WTC11 (cell line): Measurements from ENCODE around the gene NCAM2. TPM values are rescaled to one million over a fixed set of nuclear protein-coding genes. Genes with fewer than 3 reads are reported as not detected.

Experiments
- ATAC-seq: fragments of 200-7000 bp; cut with Tn5 transposase; 2 replicates; pipeline ENCODE4 v1.10.0; 2021; ENCODE audit warnings: mild to moderate bottlenecking, moderate library complexity
- CTCF ChIA-PET: fragments of 300-600 bp; sonication (Branson Sonifier 250); formaldehyde crosslinking; loops from one replicate; lab custom pipeline; 2021; ENCODE audit warnings: antibody characterized with exemption; lab: Charles Lee
- POLR2A ChIA-PET: fragments of 350-600 bp; sonication (Branson Sonifier 250); formaldehyde crosslinking; loops from one replicate; lab custom pipeline; 2021; ENCODE audit warnings: antibody characterized with exemption; lab: Charles Lee
- DNase-seq: peaks from one replicate; pipeline ENCODE4 v3.0.0; 2021; ENCODE audit warnings: low spot score
- H3K27ac Mint-ChIP-seq: 2 replicates; pipeline ENCODE4 v1.8.0; 2021; ENCODE audit warnings: mixed read lengths
- H3K27me3 Mint-ChIP-seq: 2 replicates; pipeline ENCODE4 v1.8.0; 2021; ENCODE audit warnings: low read depth, mild to moderate bottlenecking, moderate library complexity, mixed read lengths
- H3K36me3 Mint-ChIP-seq: 2 replicates; pipeline ENCODE4 v1.8.0; 2021; ENCODE audit warnings: mixed read lengths
- H3K4me1 Mint-ChIP-seq: 2 replicates; pipeline ENCODE4 v1.8.0; 2022; ENCODE audit warnings: mixed read lengths
- H3K4me3 Mint-ChIP-seq: 2 replicates; pipeline ENCODE4 v1.8.0; 2021; ENCODE audit warnings: mild to moderate bottlenecking, moderate library complexity, mixed read lengths
- H3K9me3 Mint-ChIP-seq: 2 replicates; pipeline ENCODE4 v1.8.0; 2021; ENCODE audit warnings: mixed read lengths
- ATF1 ChIP-seq: sonication (generic); formaldehyde crosslinking; IDR thresholded peaks from 2 replicates; pipeline ENCODE4 v1.8.1; 2023; ENCODE audit warnings: mild to moderate bottlenecking, moderate library complexity, missing genetic modification reagents
- ELF4 ChIP-seq: sonication (generic); formaldehyde crosslinking; IDR thresholded peaks from 2 replicates; pipeline ENCODE4 v1.8.1; 2022; ENCODE audit warnings: low read depth, mild to moderate bottlenecking, moderate library complexity, missing genetic modification reagents
- ESRRA ChIP-seq: sonication (generic); formaldehyde crosslinking; IDR thresholded peaks from 2 replicates; pipeline ENCODE4 v1.8.1; 2022; ENCODE audit warnings: mild to moderate bottlenecking, missing genetic modification reagents, borderline replicate concordance
- GABPB1 ChIP-seq: sonication (generic); formaldehyde crosslinking; IDR thresholded peaks from 2 replicates; pipeline ENCODE4 v1.8.1; 2023; ENCODE audit warnings: mild to moderate bottlenecking, missing genetic modification reagents
- KAT7 ChIP-seq: sonication (generic); formaldehyde crosslinking; IDR thresholded peaks from 2 replicates; pipeline ENCODE4 v1.8.1; 2023; ENCODE audit warnings: missing genetic modification reagents, mild to moderate bottlenecking, borderline replicate concordance
- MXD4 ChIP-seq: fragments of 250-450 bp; sonication (Bioruptor Pico); IDR thresholded peaks from 2 replicates; pipeline ENCODE4 v1.8.0; 2021; ENCODE audit warnings: mild to moderate bottlenecking, moderate library complexity, borderline replicate concordance
- PRRX2 ChIP-seq: fragments of 250-450 bp; sonication (Bioruptor Pico); IDR thresholded peaks from 2 replicates; pipeline ENCODE4 v1.8.0; 2021; ENCODE audit warnings: mild to moderate bottlenecking
- TP53 ChIP-seq: sonication (generic); formaldehyde crosslinking; IDR thresholded peaks from 2 replicates; pipeline ENCODE4 v1.8.1; 2023; ENCODE audit warnings: mild to moderate bottlenecking, missing genetic modification reagents
- ZBTB21 ChIP-seq: sonication (generic); formaldehyde crosslinking; IDR thresholded peaks from 2 replicates; pipeline ENCODE4 v1.8.1; 2023; ENCODE audit warnings: mild to moderate bottlenecking, missing genetic modification reagents, borderline replicate concordance
- ZNF263 ChIP-seq: sonication (generic); formaldehyde crosslinking; IDR thresholded peaks from 2 replicates; pipeline ENCODE4 v1.8.1; 2022; ENCODE audit warnings: low read depth, mild to moderate bottlenecking, moderate library complexity, missing genetic modification reagents
- ZNF423 ChIP-seq: fragments of 250-450 bp; sonication (Bioruptor Pico); IDR thresholded peaks from 2 replicates; pipeline ENCODE4 v2.1.2; 2022; ENCODE audit warnings: mild to moderate bottlenecking, moderate library complexity
- total RNA-seq: library from RNA; stranded (reverse); gene quantifications from 3 replicates; pipeline ENCODE4 v1.2.3, GENCODE V29; 2021
- TF ChIP-seq, protein P1 (sequence below): sonication (generic); formaldehyde crosslinking; IDR thresholded peaks from 2 replicates; pipeline ENCODE4 v1.8.0; 2022; ENCODE audit warnings: mild to moderate bottlenecking, missing genetic modification reagents
- TF ChIP-seq, protein P2 (sequence below): fragments of 200-600 bp; IDR thresholded peaks from 2 replicates; pipeline ENCODE4 v1.8.0; 2022; ENCODE audit warnings: antibody characterized with exemption
- TF ChIP-seq, protein P3 (sequence below): fragments of 250-450 bp; sonication (Bioruptor Pico); IDR thresholded peaks from 2 replicates; pipeline ENCODE4 v1.9.0; 2021; ENCODE audit warnings: mild to moderate bottlenecking, borderline replicate concordance
- TF ChIP-seq, protein P4 (sequence below): sonication (generic); formaldehyde crosslinking; IDR thresholded peaks from 2 replicates; pipeline ENCODE4 v1.8.1; 2023; ENCODE audit warnings: mild to moderate bottlenecking, missing genetic modification reagents, moderate library complexity

The NCAM2 gene
- total RNA-seq, 1 experiment from 2014 or later, result 1.6 TPM

DNA sequence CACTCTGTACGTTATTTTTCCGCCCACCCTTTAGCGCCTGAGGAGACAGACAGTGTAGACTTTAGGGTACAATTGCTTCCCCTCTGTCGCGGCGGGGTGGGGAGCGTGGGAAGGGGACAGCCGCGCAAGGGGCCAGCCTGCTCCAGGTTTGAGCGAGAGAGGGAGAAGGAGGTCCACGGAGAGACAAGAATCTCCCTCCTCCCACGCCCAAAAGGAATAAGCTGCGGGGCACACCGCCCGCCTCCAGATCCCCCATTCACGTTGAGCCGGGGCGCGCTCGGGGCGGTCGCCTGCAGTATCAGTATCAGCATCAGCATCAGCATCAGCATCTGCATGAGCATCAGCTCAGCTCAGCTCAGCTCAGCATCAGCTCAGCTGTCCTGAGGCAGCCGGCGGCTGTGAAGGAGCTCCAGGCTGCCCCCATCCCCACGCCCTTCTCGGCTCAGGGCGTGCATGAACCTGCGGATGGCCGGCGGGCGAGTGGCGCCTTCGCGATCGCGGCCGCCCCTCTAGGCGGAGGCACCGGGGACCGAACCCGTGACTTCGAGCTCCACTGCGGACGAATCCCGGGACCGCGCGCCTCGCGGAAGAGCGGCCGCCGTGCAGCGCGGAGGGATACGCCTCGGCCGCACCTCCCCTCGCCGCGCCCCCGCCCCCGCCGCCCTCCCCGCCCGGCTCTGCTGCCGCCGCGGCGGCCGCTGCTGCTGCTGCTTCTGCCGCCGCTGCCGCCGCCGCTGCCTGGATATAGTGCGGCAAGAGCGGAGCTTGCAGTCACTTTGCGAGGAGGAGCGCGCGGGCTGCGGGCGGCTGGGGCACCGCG, at the start of gene NCAM2 (continued):
- TF ChIP-seq ELF4 (CRISPR knock-in tag) (no peak), ZNF263 (CRISPR knock-in tag) (no peak)
- TF ChIP-seq, protein P1, sequence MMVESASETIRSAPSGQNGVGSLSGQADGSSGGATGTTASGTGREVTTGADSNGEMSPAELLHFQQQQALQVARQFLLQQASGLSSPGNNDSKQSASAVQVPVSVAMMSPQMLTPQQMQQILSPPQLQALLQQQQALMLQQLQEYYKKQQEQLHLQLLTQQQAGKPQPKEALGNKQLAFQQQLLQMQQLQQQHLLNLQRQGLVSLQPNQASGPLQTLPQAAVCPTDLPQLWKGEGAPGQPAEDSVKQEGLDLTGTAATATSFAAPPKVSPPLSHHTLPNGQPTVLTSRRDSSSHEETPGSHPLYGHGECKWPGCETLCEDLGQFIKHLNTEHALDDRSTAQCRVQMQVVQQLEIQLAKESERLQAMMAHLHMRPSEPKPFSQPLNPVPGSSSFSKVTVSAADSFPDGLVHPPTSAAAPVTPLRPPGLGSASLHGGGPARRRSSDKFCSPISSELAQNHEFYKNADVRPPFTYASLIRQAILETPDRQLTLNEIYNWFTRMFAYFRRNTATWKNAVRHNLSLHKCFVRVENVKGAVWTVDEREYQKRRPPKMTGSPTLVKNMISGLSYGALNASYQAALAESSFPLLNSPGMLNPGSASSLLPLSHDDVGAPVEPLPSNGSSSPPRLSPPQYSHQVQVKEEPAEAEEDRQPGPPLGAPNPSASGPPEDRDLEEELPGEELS (CRISPR knock-in tag), result peak; percentile 8; the same call in 1 of the 2 replicates

DNA sequence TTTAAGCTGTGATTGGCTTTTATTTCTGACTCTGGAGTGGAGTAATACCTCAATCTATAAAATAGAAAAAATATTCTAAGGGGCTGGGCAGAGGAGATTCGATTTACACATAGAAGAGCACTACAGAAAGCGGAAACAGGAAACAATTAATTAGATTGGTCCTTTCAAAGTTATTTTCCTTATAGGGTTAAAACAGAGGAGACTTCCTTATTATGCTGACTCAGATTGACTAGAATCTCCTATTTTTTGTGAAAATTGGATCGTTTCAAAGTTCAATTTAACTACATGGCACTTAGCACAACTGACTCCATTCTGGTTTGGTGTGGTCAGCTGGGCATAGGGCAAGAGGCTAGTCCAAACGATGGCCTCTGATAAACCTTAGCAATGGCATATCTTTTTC, 48.3 kb upstream of the NCAM2 start:
- no peaks in the 10 kb centered on the region for H3K27me3 Mint-ChIP-seq
- TF ChIP-seq GABPB1, result no peak
- no peak for TF ChIP-seq ESRRA (CRISPR knock-in tag)
- TF ChIP-seq, protein P2, sequence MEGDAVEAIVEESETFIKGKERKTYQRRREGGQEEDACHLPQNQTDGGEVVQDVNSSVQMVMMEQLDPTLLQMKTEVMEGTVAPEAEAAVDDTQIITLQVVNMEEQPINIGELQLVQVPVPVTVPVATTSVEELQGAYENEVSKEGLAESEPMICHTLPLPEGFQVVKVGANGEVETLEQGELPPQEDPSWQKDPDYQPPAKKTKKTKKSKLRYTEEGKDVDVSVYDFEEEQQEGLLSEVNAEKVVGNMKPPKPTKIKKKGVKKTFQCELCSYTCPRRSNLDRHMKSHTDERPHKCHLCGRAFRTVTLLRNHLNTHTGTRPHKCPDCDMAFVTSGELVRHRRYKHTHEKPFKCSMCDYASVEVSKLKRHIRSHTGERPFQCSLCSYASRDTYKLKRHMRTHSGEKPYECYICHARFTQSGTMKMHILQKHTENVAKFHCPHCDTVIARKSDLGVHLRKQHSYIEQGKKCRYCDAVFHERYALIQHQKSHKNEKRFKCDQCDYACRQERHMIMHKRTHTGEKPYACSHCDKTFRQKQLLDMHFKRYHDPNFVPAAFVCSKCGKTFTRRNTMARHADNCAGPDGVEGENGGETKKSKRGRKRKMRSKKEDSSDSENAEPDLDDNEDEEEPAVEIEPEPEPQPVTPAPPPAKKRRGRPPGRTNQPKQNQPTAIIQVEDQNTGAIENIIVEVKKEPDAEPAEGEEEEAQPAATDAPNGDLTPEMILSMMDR, result no peak
- TF ChIP-seq ZNF263 (CRISPR knock-in tag), result no peak
- TF ChIP-seq, protein P3, sequence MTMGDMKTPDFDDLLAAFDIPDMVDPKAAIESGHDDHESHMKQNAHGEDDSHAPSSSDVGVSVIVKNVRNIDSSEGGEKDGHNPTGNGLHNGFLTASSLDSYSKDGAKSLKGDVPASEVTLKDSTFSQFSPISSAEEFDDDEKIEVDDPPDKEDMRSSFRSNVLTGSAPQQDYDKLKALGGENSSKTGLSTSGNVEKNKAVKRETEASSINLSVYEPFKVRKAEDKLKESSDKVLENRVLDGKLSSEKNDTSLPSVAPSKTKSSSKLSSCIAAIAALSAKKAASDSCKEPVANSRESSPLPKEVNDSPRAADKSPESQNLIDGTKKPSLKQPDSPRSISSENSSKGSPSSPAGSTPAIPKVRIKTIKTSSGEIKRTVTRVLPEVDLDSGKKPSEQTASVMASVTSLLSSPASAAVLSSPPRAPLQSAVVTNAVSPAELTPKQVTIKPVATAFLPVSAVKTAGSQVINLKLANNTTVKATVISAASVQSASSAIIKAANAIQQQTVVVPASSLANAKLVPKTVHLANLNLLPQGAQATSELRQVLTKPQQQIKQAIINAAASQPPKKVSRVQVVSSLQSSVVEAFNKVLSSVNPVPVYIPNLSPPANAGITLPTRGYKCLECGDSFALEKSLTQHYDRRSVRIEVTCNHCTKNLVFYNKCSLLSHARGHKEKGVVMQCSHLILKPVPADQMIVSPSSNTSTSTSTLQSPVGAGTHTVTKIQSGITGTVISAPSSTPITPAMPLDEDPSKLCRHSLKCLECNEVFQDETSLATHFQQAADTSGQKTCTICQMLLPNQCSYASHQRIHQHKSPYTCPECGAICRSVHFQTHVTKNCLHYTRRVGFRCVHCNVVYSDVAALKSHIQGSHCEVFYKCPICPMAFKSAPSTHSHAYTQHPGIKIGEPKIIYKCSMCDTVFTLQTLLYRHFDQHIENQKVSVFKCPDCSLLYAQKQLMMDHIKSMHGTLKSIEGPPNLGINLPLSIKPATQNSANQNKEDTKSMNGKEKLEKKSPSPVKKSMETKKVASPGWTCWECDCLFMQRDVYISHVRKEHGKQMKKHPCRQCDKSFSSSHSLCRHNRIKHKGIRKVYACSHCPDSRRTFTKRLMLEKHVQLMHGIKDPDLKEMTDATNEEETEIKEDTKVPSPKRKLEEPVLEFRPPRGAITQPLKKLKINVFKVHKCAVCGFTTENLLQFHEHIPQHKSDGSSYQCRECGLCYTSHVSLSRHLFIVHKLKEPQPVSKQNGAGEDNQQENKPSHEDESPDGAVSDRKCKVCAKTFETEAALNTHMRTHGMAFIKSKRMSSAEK (CRISPR knock-in tag), result no peak
- TF ChIP-seq ZNF423 (CRISPR knock-in tag), result no peak
- no peak for TF ChIP-seq MXD4
- no peak for TF ChIP-seq ZBTB21 (CRISPR knock-in tag)
- TF ChIP-seq ATF1, result no peak
- TF ChIP-seq, protein P4, sequence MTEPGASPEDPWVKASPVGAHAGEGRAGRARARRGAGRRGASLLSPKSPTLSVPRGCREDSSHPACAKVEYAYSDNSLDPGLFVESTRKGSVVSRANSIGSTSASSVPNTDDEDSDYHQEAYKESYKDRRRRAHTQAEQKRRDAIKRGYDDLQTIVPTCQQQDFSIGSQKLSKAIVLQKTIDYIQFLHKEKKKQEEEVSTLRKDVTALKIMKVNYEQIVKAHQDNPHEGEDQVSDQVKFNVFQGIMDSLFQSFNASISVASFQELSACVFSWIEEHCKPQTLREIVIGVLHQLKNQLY, result no peak
- no peak for TF ChIP-seq PRRX2 (CRISPR knock-in tag)
- TF ChIP-seq TP53 (CRISPR knock-in tag), result no peak
- no peak for TF ChIP-seq KAT7 (CRISPR knock-in tag)
- TF ChIP-seq, all 79 proteins: peak for 0
- ChIA-PET CTCF (no interaction called here), POLR2A (no interaction called here)
- ATAC-seq (no peak), DNase-seq (no peak)
- no peak overlapping the region for H3K27ac Mint-ChIP-seq
- no peaks in the 10 kb centered on the region for H3K36me3 Mint-ChIP-seq
- peaks cover 11% of the 10 kb centered on the region for H3K4me1 Mint-ChIP-seq
- H3K9me3 Mint-ChIP-seq, result 0 out of 2 replicates have a peak, but pooled peaks cover 4% of the 10 kb centered on the region
- H3K4me3 Mint-ChIP-seq, result no peak overlapping the region
